GM21737 (cell line): ENCODE measurements around the gene MYCN.
"Not testable (repeated sequence)": the region's sequence is repeated elsewhere in the genome, so short reads cannot be mapped to it uniquely, and the experiment has no call there.

Experiments used
- ATAC-seq: cut with Tn5 transposase; IDR thresholded peaks from one replicate; pipeline ENCODE4 v1.9.1; 2021; ENCODE audit warnings: mild to moderate bottlenecking, moderate library complexity; ENCODE audit not compliant: unreplicated experiment

Gene MYCN

GRCh38 chr2:15907461-15908324 is 32.7 kb upstream of the MYCN start:
- ATAC-seq: no peak

- no peak for ATAC-seq
Measured at GRCh38 chr2:15908371-15908770, 32.0 kb upstream of the MYCN start.

- ATAC-seq: no peak
Measured at GRCh38 chr2:15909157-15909556, 31.2 kb upstream of the MYCN start.

GRCh38 chr2:15909736-15910135 is 30.6 kb upstream of the MYCN start:
- no peak for ATAC-seq

- ATAC-seq: not testable (repeated sequence)
Measured at GRCh38 chr2:15911270-15911669, 29.1 kb upstream of the MYCN start.

GRCh38 chr2:15911686-15912085 is 28.7 kb upstream of the MYCN start:
- no peak for ATAC-seq

GRCh38 chr2:15912203-15912602 is 28.1 kb upstream of the MYCN start:
- ATAC-seq: no peak

GRCh38 chr2:15913146-15913545 is 27.2 kb upstream of the MYCN start:
- ATAC-seq: no peak

GRCh38 chr2:15914596-15915385 is 25.6 kb upstream of the MYCN start:
- ATAC-seq: no peak

GRCh38 chr2:15915546-15915945 is 24.8 kb upstream of the MYCN start:
- ATAC-seq: not testable (repeated sequence)

GRCh38 chr2:15916336-15916735 is 24.0 kb upstream of the MYCN start:
- no peak for ATAC-seq

GRCh38 chr2:15918761-15919356 is 21.5 kb upstream of the MYCN start:
- no peak for ATAC-seq

- ATAC-seq: no peak
Measured at GRCh38 chr2:15919716-15920434, 20.5 kb upstream of the MYCN start.

GRCh38 chr2:15920696-15921095 is 19.7 kb upstream of the MYCN start:
- no peak for ATAC-seq

- ATAC-seq: no peak
Measured at GRCh38 chr2:15923597-15923996, 16.8 kb upstream of the MYCN start.

GRCh38 chr2:15925819-15926218 is 14.5 kb upstream of the MYCN start:
- ATAC-seq: no peak

GRCh38 chr2:15926252-15926651 is 14.1 kb upstream of the MYCN start:
- ATAC-seq: no peak

- no peak for ATAC-seq
Measured at GRCh38 chr2:15927551-15928218, 12.7 kb upstream of the MYCN start.

- not testable (repeated sequence) for ATAC-seq
Measured at GRCh38 chr2:15929008-15929407, 11.3 kb upstream of the MYCN start.

GRCh38 chr2:15929861-15930260 is 10.5 kb upstream of the MYCN start:
- no peak for ATAC-seq
